H9 (cell line): ENCODE data around the gene PSG6. TPM values are rescaled to one million over a fixed set of nuclear protein-coding genes. Genes with fewer than 3 reads are reported as not detected.
"Not testable (repeated sequence)": the region's sequence is repeated elsewhere in the genome, so short reads cannot be mapped to it uniquely, and the experiment has no call there.

Source experiments
- DNase-seq: peaks from one replicate; pipeline ENCODE4 v3.0.0-alpha.2; 2017
- H2AFZ ChIP-seq: one replicate; pipeline ENCODE4 v1.6.1; 2013; ENCODE audit warnings: mild to moderate bottlenecking, low read length, control low read depth, moderate library complexity
- H2AK5ac ChIP-seq: 2 replicates; pipeline ENCODE4 v1.6.1; 2013; ENCODE audit warnings: low read length, control low read depth, mixed read lengths; ENCODE audit not compliant: insufficient read length
- H2BK120ac ChIP-seq: one replicate; pipeline ENCODE4 v1.6.1; 2013; ENCODE audit warnings: low read depth, mild to moderate bottlenecking, low read length, control low read depth, inconsistent platforms; ENCODE audit not compliant: poor library complexity, severe bottlenecking
- H2BK12ac ChIP-seq: 2 replicates; pipeline ENCODE4 v1.6.1; 2013; ENCODE audit warnings: low read length, control low read depth, mixed read lengths, low read depth; ENCODE audit not compliant: insufficient read length
- H2BK15ac ChIP-seq: 2 replicates; pipeline ENCODE4 v1.6.1; 2013; ENCODE audit warnings: low read depth, low read length, control low read depth
- H2BK20ac ChIP-seq: one replicate; pipeline ENCODE4 v1.6.1; 2013; ENCODE audit warnings: low read depth, mild to moderate bottlenecking, low read length, control low read depth, inconsistent platforms; ENCODE audit not compliant: poor library complexity, severe bottlenecking
- H2BK5ac ChIP-seq: 2 replicates; pipeline ENCODE4 v1.6.1; 2013; ENCODE audit warnings: low read length, control low read depth, mixed read lengths; ENCODE audit not compliant: insufficient read length
- H3K14ac ChIP-seq: 2 replicates; pipeline ENCODE4 v1.6.1; 2013; ENCODE audit warnings: low read length, control low read depth; ENCODE audit not compliant: insufficient read depth
- H3K18ac ChIP-seq: 2 replicates; pipeline ENCODE4 v1.6.1; 2013; ENCODE audit warnings: low read depth, mild to moderate bottlenecking, mixed read lengths, low read length, control low read depth; ENCODE audit not compliant: insufficient read length
- H3K23ac ChIP-seq: 2 replicates; pipeline ENCODE4 v1.6.1; 2013; ENCODE audit warnings: low read length, control low read depth, mixed read lengths, low read depth; ENCODE audit not compliant: insufficient read length
- H3K23me2 ChIP-seq: 2 replicates; pipeline ENCODE4 v1.6.1; 2013; ENCODE audit warnings: low read depth, mild to moderate bottlenecking, mixed read lengths, low read length, control low read depth; ENCODE audit not compliant: insufficient read length, poor library complexity, severe bottlenecking
- H3K27ac ChIP-seq: 2 replicates; pipeline ENCODE4 v1.5.1; 2013; ENCODE audit warnings: low read length, control low read depth, mixed read lengths, low read depth; ENCODE audit not compliant: insufficient read length
- H3K27me3 ChIP-seq: 2 replicates; pipeline ENCODE4 v1.6.1; 2013; ENCODE audit warnings: low read length, control low read depth, inconsistent platforms; ENCODE audit not compliant: insufficient read depth
- H3K4ac ChIP-seq: 2 replicates; pipeline ENCODE4 v1.6.1; 2013; ENCODE audit warnings: low read depth, mild to moderate bottlenecking, control low read depth, inconsistent platforms, low read length, moderate library complexity
- H3K4me1 ChIP-seq: 2 replicates; pipeline ENCODE4 v1.6.1; 2013; ENCODE audit warnings: low read length, control low read depth, inconsistent platforms; ENCODE audit not compliant: insufficient read depth
- H3K4me2 ChIP-seq: 2 replicates; pipeline ENCODE4 v1.6.1; 2013; ENCODE audit warnings: low read length, control low read depth, mixed read lengths; ENCODE audit not compliant: insufficient read length, insufficient read depth
- H3K56ac ChIP-seq: 2 replicates; pipeline ENCODE4 v1.6.1; 2013; ENCODE audit warnings: low read depth, mild to moderate bottlenecking, mixed read lengths, low read length, control low read depth; ENCODE audit not compliant: insufficient read length
- H3K79me1 ChIP-seq: 2 replicates; pipeline ENCODE4 v1.6.1; 2013; ENCODE audit warnings: low read depth, mild to moderate bottlenecking, moderate library complexity, low read length, control low read depth, inconsistent platforms; ENCODE audit not compliant: insufficient read depth, poor library complexity, severe bottlenecking
- H3K79me2 ChIP-seq: 2 replicates; pipeline ENCODE4 v1.6.1; 2013; ENCODE audit warnings: low read length, control low read depth, inconsistent platforms; ENCODE audit not compliant: insufficient read depth
- H3K9ac ChIP-seq: 2 replicates; pipeline ENCODE4 v1.6.1; 2013; ENCODE audit warnings: low read length, control low read depth, mixed read lengths; ENCODE audit not compliant: insufficient read length; ENCODE audit errors: extremely low read depth
- H3K9me3 ChIP-seq: one replicate; pipeline ENCODE4 v1.6.1; 2013; ENCODE audit warnings: low read depth, low read length, inconsistent platforms; ENCODE audit not compliant: control insufficient read depth
- H3T11ph ChIP-seq: one replicate; pipeline ENCODE4 v1.6.1; 2013; ENCODE audit warnings: mild to moderate bottlenecking, low read length, control low read depth, inconsistent platforms
- H4K20me1 ChIP-seq: one replicate; pipeline ENCODE4 v1.6.1; 2013; ENCODE audit not compliant: control insufficient read depth, insufficient read length, insufficient read depth
- H4K5ac ChIP-seq: 2 replicates; pipeline ENCODE4 v1.6.1; 2013; ENCODE audit warnings: low read depth, mild to moderate bottlenecking, mixed read lengths, low read length, control low read depth; ENCODE audit not compliant: insufficient read length
- H4K8ac ChIP-seq: replicated peaks from 2 replicates; pipeline ENCODE4 v1.6.1; 2013; ENCODE audit warnings: low read length, control low read depth, mixed read lengths, low read depth; ENCODE audit not compliant: insufficient read length
- H4K91ac ChIP-seq: 2 replicates; pipeline ENCODE4 v1.6.1; 2013; ENCODE audit warnings: low read depth, mild to moderate bottlenecking, moderate library complexity, mixed read lengths, low read length, control low read depth; ENCODE audit not compliant: insufficient read length
- H3K27ac Mint-ChIP-seq, 3 experiments: 2 replicates in 2 of 3; 3 replicates in 1 of 3; pipeline ENCODE4 v1.8.0; 2020 to 2021; ENCODE audit warnings: mixed read lengths in 3 of 3, mild to moderate bottlenecking in 1 of 3, moderate library complexity in 1 of 3
- H3K27me3 Mint-ChIP-seq: 2 replicates; pipeline ENCODE4 v1.8.0; 2021; ENCODE audit warnings: low read depth, mild to moderate bottlenecking, moderate library complexity, mixed read lengths
- H3K36me3 Mint-ChIP-seq, 3 experiments: 2 replicates in 2 of 3; 3 replicates in 1 of 3; pipeline ENCODE4 v1.8.0; 2020 to 2021; ENCODE audit warnings: low read depth in 3 of 3, mixed read lengths in 3 of 3; ENCODE audit not compliant: insufficient read depth in 1 of 3
- H3K4me1 Mint-ChIP-seq, 2 experiments: 2 replicates each; pipeline ENCODE4 v1.8.0; 2020; ENCODE audit warnings: mixed read lengths in 2 of 2
- H3K4me3 Mint-ChIP-seq, 2 experiments: 2 replicates in 1 of 2; 3 replicates in 1 of 2; pipeline ENCODE4 v1.8.0; 2020 to 2021; ENCODE audit warnings: mild to moderate bottlenecking in 2 of 2, mixed read lengths in 2 of 2, moderate library complexity in 1 of 2
- H3K9me3 Mint-ChIP-seq, 2 experiments: 2 replicates in 1 of 2; 3 replicates in 1 of 2; pipeline ENCODE4 v1.8.0; 2020; ENCODE audit warnings: mild to moderate bottlenecking in 2 of 2, mixed read lengths in 2 of 2, moderate library complexity in 1 of 2
- WGBS: extraction: QIAGEN DNeasy Blood & Tissue Kit; methylation state at CpG from one replicate; pipeline ENCODE4 v1.1.7; 2013; ENCODE audit warnings: missing lambda C conversion rate, low lambda C conversion rate, mixed read lengths; ENCODE audit not compliant: insufficient read length; ENCODE audit errors: extremely low coverage; 5-methylcytosine and 5-hydroxymethylcytosine counted together
- total RNA-seq: library from RNA; stranded (reverse); gene quantifications from 2 replicates; pipeline ENCODE4 v1.2.1, GENCODE V29; 2021

PSG6 gene
- total RNA-seq, 1 experiment from 2014 or later = not detected

DNA sequence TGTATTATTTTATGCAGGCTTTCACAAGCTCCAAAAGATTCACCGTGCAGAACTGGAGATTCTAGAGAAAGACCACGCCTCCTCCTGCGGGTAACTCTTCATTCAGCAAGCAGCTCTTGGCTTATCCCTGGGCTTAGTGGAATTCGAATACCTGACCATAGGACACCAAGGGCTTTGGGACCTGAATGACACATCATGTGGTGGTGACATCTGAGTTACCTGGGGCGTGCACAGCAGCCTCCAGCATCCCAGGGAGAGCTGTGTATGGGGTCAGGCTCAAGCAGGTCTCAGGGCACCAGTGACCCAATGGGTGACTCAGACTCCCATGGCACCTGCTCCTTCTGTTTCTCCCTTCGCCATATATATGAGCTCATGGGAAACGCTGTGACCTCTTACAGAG is 27.2 kb downstream of the PSG6 start:
- H2BK12ac ChIP-seq = not testable (repeated sequence)

GRCh38 chr19:42887876-42888445 is 29.7 kb downstream of the PSG6 start:
- not testable (repeated sequence) for H3K27me3 Mint-ChIP-seq

More for the DNA sequence above, 27.2 kb downstream of the PSG6 start:
- not testable (repeated sequence) for H3T11ph ChIP-seq, H3K4me1 ChIP-seq, H2AK5ac ChIP-seq, H2BK15ac ChIP-seq, H4K8ac ChIP-seq, H4K20me1 ChIP-seq, H3K23ac ChIP-seq, H3K79me2 ChIP-seq, H3K4ac ChIP-seq, H3K23me2 ChIP-seq, H2AFZ ChIP-seq, H2BK20ac ChIP-seq, H3K27me3 Mint-ChIP-seq, H3K4me3 Mint-ChIP-seq, DNase-seq, H3K18ac ChIP-seq, H3K9ac ChIP-seq, H3K56ac ChIP-seq, H3K4me2 ChIP-seq, H3K27ac ChIP-seq, H3K27me3 ChIP-seq, H3K4me1 Mint-ChIP-seq, H4K5ac ChIP-seq, H3K27ac Mint-ChIP-seq, H4K91ac ChIP-seq, H2BK5ac ChIP-seq, H3K79me1 ChIP-seq, H3K14ac ChIP-seq, H2BK120ac ChIP-seq
- peaks cover 6 to 33% (median 8%) of the 10 kb centered on the region in 3 experiments; a peak in 6 of 7 replicates for H3K36me3 Mint-ChIP-seq
- WGBS = no CpG with 5 or more reads among the region's 7 CpGs
- H3K9me3 ChIP-seq = peaks cover 38% of the 10 kb centered on the region
- peaks cover 77% of the 10 kb centered on the region in 2 experiments for H3K9me3 Mint-ChIP-seq

More at GRCh38 chr19:42887876-42888445, 29.7 kb downstream of the PSG6 start:
- not testable (repeated sequence) for H3K27me3 ChIP-seq, H3K4me1 Mint-ChIP-seq, H3K23me2 ChIP-seq, H3K9ac ChIP-seq, H3K4me3 Mint-ChIP-seq, H3K27ac ChIP-seq, H2BK15ac ChIP-seq, H4K91ac ChIP-seq, H3K23ac ChIP-seq, H2AFZ ChIP-seq, H2AK5ac ChIP-seq, H3K27ac Mint-ChIP-seq, H4K8ac ChIP-seq, H3K79me2 ChIP-seq, H3K4me2 ChIP-seq, H2BK12ac ChIP-seq, H3K4ac ChIP-seq, H2BK120ac ChIP-seq, H2BK5ac ChIP-seq, H3T11ph ChIP-seq, DNase-seq, H3K56ac ChIP-seq, H3K14ac ChIP-seq, H3K79me1 ChIP-seq, H4K5ac ChIP-seq, H3K18ac ChIP-seq, H2BK20ac ChIP-seq, H4K20me1 ChIP-seq, H3K4me1 ChIP-seq
- Mint-ChIP-seq H3K9me3 (peaks cover 84 to 86% of the 10 kb centered on the region in 2 experiments), H3K36me3 (peaks cover 5 to 42% (median 6%) of the 10 kb centered on the region in 3 experiments; a peak in 6 of 7 replicates)
- H3K9me3 ChIP-seq = peaks cover 47% of the 10 kb centered on the region
